Measurements from ENCODE around the gene COL23A1.

DNA sequence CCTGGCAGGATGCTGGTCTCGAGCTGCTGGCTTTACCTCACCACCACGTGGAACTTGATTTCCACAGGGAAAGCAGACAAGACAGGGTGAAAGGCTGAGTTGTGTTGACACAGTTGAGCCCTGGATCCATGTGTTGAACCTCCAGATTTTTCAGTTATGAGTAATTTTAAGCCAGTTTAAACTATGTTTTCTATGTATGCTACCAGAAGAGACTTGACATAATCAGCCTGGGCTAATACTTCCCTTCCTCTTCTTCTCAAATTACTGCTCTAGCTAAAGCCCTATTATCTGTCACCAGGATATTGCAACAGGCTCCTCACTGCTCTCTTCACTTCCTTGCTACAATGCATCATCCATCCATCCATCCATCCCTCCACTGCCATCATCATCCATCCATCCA, 345.6 kb downstream of the COL23A1 start:
- TF ChIP-seq ZNF10 (tag by site-specific recombination; IDR thresholded peaks at IDR 0.05) (no peak), ZNF132 (tag by site-specific recombination; IDR thresholded peaks at IDR 0.05; ENCODE audit: borderline replicate concordance) (no peak), ZNF792 (tag by site-specific recombination; IDR thresholded peaks at IDR 0.05) (no peak), YY1 (tag by site-specific recombination; IDR thresholded peaks at IDR 0.05) (no peak), SP3 (tag by site-specific recombination; IDR thresholded peaks at IDR 0.05) (no peak), ZNF324 (tag by site-specific recombination; IDR thresholded peaks at IDR 0.05) (no peak), KLF16 (tag by site-specific recombination; IDR thresholded peaks at IDR 0.05) (no peak), ZNF335 (tag by site-specific recombination; conservative IDR thresholded peaks at IDR 0.05) (no peak), ZNF223 (tag by site-specific recombination; IDR thresholded peaks at IDR 0.05) (no peak), ZNF274 (IDR thresholded peaks at IDR 0.05; ENCODE audit: low read length) (no peak), ZNF274 (tag by site-specific recombination; IDR thresholded peaks at IDR 0.05; ENCODE audit: borderline replicate concordance) (no peak)
- TF ChIP-seq, protein P1, sequence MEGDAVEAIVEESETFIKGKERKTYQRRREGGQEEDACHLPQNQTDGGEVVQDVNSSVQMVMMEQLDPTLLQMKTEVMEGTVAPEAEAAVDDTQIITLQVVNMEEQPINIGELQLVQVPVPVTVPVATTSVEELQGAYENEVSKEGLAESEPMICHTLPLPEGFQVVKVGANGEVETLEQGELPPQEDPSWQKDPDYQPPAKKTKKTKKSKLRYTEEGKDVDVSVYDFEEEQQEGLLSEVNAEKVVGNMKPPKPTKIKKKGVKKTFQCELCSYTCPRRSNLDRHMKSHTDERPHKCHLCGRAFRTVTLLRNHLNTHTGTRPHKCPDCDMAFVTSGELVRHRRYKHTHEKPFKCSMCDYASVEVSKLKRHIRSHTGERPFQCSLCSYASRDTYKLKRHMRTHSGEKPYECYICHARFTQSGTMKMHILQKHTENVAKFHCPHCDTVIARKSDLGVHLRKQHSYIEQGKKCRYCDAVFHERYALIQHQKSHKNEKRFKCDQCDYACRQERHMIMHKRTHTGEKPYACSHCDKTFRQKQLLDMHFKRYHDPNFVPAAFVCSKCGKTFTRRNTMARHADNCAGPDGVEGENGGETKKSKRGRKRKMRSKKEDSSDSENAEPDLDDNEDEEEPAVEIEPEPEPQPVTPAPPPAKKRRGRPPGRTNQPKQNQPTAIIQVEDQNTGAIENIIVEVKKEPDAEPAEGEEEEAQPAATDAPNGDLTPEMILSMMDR (tag by site-specific recombination; IDR thresholded peaks at IDR 0.05), result no peak

Measured in HEK293 (cell line).